Mesendoderm (in vitro differentiated cells): ENCODE data around the gene RAMP2.

Experiments used
- DNase-seq: peaks from one replicate; pipeline ENCODE4 v3.0.0; 2013
- H2AK5ac ChIP-seq: 2 replicates; pipeline ENCODE4 v1.6.1; 2013; ENCODE audit warnings: low read length, inconsistent platforms
- H2BK120ac ChIP-seq: 2 replicates; pipeline ENCODE4 v1.6.1; 2013; ENCODE audit warnings: low read depth, mild to moderate bottlenecking, low read length, moderate library complexity, mixed read lengths
- H2BK15ac ChIP-seq: replicated peaks from 2 replicates; pipeline ENCODE4 v1.6.1; 2013; ENCODE audit warnings: low read depth, mild to moderate bottlenecking, moderate library complexity
- H2BK5ac ChIP-seq: 2 replicates; pipeline ENCODE4 v1.6.1; 2013; ENCODE audit warnings: low read length, inconsistent platforms
- H3K18ac ChIP-seq: 2 replicates; pipeline ENCODE4 v1.6.1; 2013; ENCODE audit warnings: mild to moderate bottlenecking, low read length, mixed read lengths
- H3K23ac ChIP-seq: one replicate; pipeline ENCODE4 v1.6.1; 2013; ENCODE audit warnings: low read length
- H3K27ac ChIP-seq: 2 replicates; pipeline ENCODE4 v1.5.1; 2013; ENCODE audit warnings: low read depth, mild to moderate bottlenecking, inconsistent platforms, low read length, moderate library complexity
- H3K27me3 ChIP-seq: 2 replicates; pipeline ENCODE4 v1.6.1; 2013; ENCODE audit warnings: low read length, control low read depth, mild to moderate bottlenecking, inconsistent platforms; ENCODE audit not compliant: insufficient read depth, poor library complexity
- H3K36me3 ChIP-seq: 2 replicates; pipeline ENCODE4 v1.6.1; 2013; ENCODE audit warnings: low read length, inconsistent platforms; ENCODE audit not compliant: control insufficient read depth, insufficient read depth
- H3K4ac ChIP-seq: one replicate; pipeline ENCODE4 v1.6.1; 2013; ENCODE audit warnings: low read depth, mild to moderate bottlenecking, low read length, moderate library complexity
- H3K4me1 ChIP-seq: 2 replicates; pipeline ENCODE4 v1.6.1; 2013; ENCODE audit warnings: low read depth, low read length, inconsistent platforms; ENCODE audit not compliant: control insufficient read depth
- H3K4me2 ChIP-seq: 2 replicates; pipeline ENCODE4 v1.6.1; 2013; ENCODE audit warnings: low read length
- H3K4me3 ChIP-seq: 2 replicates; pipeline ENCODE4 v1.5.1; 2013; ENCODE audit warnings: mild to moderate bottlenecking, low read length
- H3K56ac ChIP-seq: one replicate; pipeline ENCODE4 v1.6.1; 2013; ENCODE audit warnings: low read length
- H3K79me1 ChIP-seq: 2 replicates; pipeline ENCODE4 v1.6.1; 2013; ENCODE audit warnings: low read length, inconsistent platforms
- H3K79me2 ChIP-seq: 2 replicates; pipeline ENCODE4 v1.6.1; 2013; ENCODE audit warnings: mild to moderate bottlenecking, low read length; ENCODE audit not compliant: control insufficient read depth, insufficient read depth
- H3K9ac ChIP-seq: 2 replicates; pipeline ENCODE4 v1.6.1; 2013; ENCODE audit warnings: low read length, inconsistent platforms
- H4K5ac ChIP-seq: one replicate; pipeline ENCODE4 v1.6.1; 2013; ENCODE audit warnings: low read length
- H4K8ac ChIP-seq: one replicate; pipeline ENCODE4 v1.6.1; 2013; ENCODE audit warnings: low read depth, mild to moderate bottlenecking, control low read depth, low read length, moderate library complexity
- WGBS: extraction: QIAGEN DNeasy Blood & Tissue Kit; methylation state at CpG from one replicate; pipeline ENCODE4 v1.1.7; 2013; ENCODE audit warnings: low lambda C conversion rate, missing lambda C conversion rate; ENCODE audit not compliant: insufficient coverage; ENCODE audit errors: extremely low coverage; 5-methylcytosine and 5-hydroxymethylcytosine counted together

RAMP2 gene

DNA sequence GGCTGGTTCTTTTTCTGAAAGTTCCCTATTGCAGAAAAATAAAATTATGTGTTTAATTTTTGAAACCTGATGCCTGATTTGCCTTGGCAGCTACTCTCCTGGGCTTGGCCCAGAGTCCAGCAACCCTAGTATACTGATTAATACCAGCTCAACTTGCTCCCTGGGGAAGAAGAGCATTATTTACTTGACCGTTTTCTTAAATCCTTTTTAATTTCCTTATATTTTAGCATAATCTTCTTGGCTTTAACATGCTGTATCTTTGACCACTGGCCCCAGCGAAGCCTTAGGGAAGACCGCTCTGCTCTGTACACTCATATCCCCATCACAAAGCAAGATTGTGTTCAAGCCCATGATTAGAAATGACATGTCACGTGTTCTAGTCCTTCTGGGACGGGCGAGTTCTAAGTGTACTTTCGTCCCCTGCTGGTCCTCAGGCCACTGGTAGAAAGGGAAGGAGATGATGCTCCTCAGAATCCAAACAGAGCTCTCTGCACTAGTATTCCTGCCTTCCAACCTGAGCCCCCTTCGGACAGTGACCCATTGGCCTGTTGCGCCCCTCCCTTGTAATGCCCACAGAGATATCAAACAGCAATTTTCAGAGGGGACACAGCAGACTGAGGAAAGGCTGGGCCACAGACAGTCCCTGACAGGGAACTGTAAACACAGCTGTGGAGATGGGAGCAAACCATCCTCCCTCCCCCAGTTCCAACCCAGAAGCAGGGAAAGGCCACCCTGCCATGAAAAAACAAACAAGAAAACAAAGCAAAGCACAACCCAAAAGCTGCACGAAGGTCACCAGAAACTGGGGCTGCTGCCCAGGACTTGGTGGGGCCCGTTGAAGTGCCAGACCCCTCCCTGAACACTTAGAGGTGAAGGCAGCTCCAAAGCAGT, 11.9 kb upstream of the RAMP2 start:
- no peak overlapping the region for H4K8ac ChIP-seq
- H3K56ac ChIP-seq = no peak overlapping the region
- no peak overlapping the region for H3K18ac ChIP-seq
- H3K4me2 ChIP-seq = no peak overlapping the region
- no peak overlapping the region for H3K23ac ChIP-seq
- H3K4ac ChIP-seq = no peak overlapping the region
- H3K79me2 ChIP-seq = no peaks in the 10 kb centered on the region
- H2BK120ac ChIP-seq = no peak overlapping the region
- no peak overlapping the region for H3K4me3 ChIP-seq
- no peak for DNase-seq
- WGBS = no CpG with 5 or more reads among the region's 11 CpGs
- no peak overlapping the region for H4K5ac ChIP-seq
- H3K27me3 ChIP-seq = no peaks in the 10 kb centered on the region
- H3K27ac ChIP-seq = no peak overlapping the region
- H3K9ac ChIP-seq = no peak overlapping the region
- no peak overlapping the region for H2BK15ac ChIP-seq
- no peaks in the 10 kb centered on the region for H3K36me3 ChIP-seq
- no peaks in the 10 kb centered on the region for H3K4me1 ChIP-seq
- H3K79me1 ChIP-seq = no peaks in the 10 kb centered on the region
- H2BK5ac ChIP-seq = no peak overlapping the region
- H2AK5ac ChIP-seq = no peak overlapping the region

DNA sequence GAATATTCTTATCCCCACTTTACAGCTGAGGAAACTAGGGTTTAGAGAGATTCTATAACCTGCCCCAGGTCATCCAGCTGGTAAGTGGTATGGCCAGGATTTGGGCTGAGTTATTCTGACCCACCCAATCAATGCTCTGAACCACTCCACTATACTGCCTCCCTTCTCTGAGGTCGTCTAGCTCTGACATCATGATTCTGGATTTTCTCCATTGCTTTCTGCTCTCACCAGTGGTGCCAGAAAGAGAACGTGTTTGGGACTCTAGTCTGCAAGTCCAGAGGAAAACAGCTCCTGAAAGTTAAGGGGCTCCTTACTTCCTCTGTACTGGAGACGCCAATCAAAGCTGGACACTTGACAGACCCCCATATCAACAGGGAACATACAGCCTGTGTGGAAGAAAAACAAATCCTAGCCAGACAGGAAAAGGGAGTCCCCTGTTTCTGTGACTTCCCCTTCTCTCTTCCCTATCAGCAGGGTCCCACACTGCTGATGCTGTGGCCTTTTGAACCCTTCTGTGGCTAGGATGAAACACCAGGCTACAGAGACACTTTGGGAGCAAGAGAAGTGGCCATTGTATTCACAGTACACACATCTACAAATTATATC, 10.2 kb upstream of the RAMP2 start:
- H3K4me3 ChIP-seq = no peak overlapping the region
- H3K23ac ChIP-seq = no peak overlapping the region
- H3K36me3 ChIP-seq = no peaks in the 10 kb centered on the region
- no peaks in the 10 kb centered on the region for H3K4me1 ChIP-seq
- H2BK5ac ChIP-seq = no peak overlapping the region
- no peak overlapping the region for H4K5ac ChIP-seq
- no peaks in the 10 kb centered on the region for H3K79me2 ChIP-seq
- no peaks in the 10 kb centered on the region for H3K79me1 ChIP-seq
- no peak overlapping the region for H3K9ac ChIP-seq
- no CpG with 5 or more reads among the region's 3 CpGs for WGBS
- no peak overlapping the region for H2BK15ac ChIP-seq
- H3K27me3 ChIP-seq = no peaks in the 10 kb centered on the region
- no peak overlapping the region for H3K27ac ChIP-seq
- H2AK5ac ChIP-seq = no peak overlapping the region
- no peak overlapping the region for H2BK120ac ChIP-seq
- H4K8ac ChIP-seq = no peak overlapping the region
- no peak overlapping the region for H3K4me2 ChIP-seq
- no peak overlapping the region for H3K18ac ChIP-seq
- no peak for DNase-seq
- no peak overlapping the region for H3K56ac ChIP-seq
- no peak overlapping the region for H3K4ac ChIP-seq

DNA sequence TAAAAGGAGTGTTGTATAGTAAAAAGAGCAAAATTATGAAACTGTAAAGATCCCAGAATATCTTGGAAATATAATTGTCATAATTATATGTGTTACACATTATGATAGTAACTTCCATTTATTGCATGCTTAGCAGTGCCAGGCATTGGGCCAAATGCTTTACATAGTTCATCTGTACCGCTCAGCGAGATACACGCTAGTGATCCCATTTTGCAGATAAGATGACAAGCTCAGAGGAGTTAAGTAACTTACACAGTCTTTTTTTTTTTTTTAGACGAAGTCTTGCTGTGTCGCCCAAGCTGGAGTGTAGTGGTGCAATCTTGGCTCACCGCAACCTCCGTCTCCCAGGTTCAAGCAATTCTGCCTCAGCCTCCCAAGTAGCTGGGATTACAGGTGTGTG, 9.4 kb upstream of the RAMP2 start:
- H3K4me3 ChIP-seq = no peak overlapping the region
- H3K36me3 ChIP-seq = no peaks in the 10 kb centered on the region
- no peak for DNase-seq
- no peak overlapping the region for H3K23ac ChIP-seq
- H2AK5ac ChIP-seq = no peak overlapping the region
- H3K4me2 ChIP-seq = no peak overlapping the region
- no peak overlapping the region for H2BK15ac ChIP-seq
- no peak overlapping the region for H2BK120ac ChIP-seq
- H3K4me1 ChIP-seq = no peaks in the 10 kb centered on the region
- WGBS = no CpG with 5 or more reads among the region's 7 CpGs
- no peaks in the 10 kb centered on the region for H3K79me2 ChIP-seq
- H4K8ac ChIP-seq = no peak overlapping the region
- no peak overlapping the region for H2BK5ac ChIP-seq
- H4K5ac ChIP-seq = no peak overlapping the region
- H3K18ac ChIP-seq = no peak overlapping the region
- no peak overlapping the region for H3K56ac ChIP-seq
- H3K4ac ChIP-seq = no peak overlapping the region
- no peaks in the 10 kb centered on the region for H3K27me3 ChIP-seq
- H3K9ac ChIP-seq = no peak overlapping the region
- no peak overlapping the region for H3K27ac ChIP-seq
- H3K79me1 ChIP-seq = no peaks in the 10 kb centered on the region

DNA sequence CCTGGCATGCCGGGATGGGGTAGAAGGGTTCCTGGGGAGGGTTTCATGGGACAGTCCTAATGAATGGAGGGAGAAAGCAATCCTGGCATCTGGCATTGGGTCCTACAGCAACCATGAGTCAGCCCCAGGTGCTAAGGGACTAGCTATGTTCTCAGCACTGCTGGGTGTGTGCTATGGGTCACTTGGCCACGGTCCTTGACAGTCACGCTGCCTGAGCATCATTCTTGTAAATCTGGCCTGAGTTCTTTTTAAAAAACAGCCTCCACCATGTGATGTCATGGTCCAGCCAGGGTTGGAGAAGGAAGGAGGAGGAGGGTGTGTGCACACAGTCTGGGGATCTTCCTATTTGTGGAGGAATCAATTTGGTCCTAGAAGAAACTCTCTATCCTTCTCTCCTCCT, 6.2 kb upstream of the RAMP2 start:
- WGBS = no CpG with 5 or more reads among the region's 3 CpGs
- H3K79me1 ChIP-seq = no peaks in the 10 kb centered on the region
- H3K9ac ChIP-seq = no peak overlapping the region
- no peak overlapping the region for H3K18ac ChIP-seq
- no peak overlapping the region for H2BK5ac ChIP-seq
- H3K23ac ChIP-seq = no peak overlapping the region
- H3K4me3 ChIP-seq = no peak overlapping the region
- no peaks in the 10 kb centered on the region for H3K79me2 ChIP-seq
- H3K4me2 ChIP-seq = no peak overlapping the region
- H4K8ac ChIP-seq = no peak overlapping the region
- H2BK15ac ChIP-seq = no peak overlapping the region
- no peak overlapping the region for H2AK5ac ChIP-seq
- H2BK120ac ChIP-seq = no peak overlapping the region
- no peaks in the 10 kb centered on the region for H3K4me1 ChIP-seq
- no peak overlapping the region for H3K27ac ChIP-seq
- H3K27me3 ChIP-seq = no peaks in the 10 kb centered on the region
- no peak overlapping the region for H3K56ac ChIP-seq
- H3K4ac ChIP-seq = no peak overlapping the region
- H3K36me3 ChIP-seq = no peaks in the 10 kb centered on the region
- DNase-seq = no peak
- H4K5ac ChIP-seq = no peak overlapping the region

DNA sequence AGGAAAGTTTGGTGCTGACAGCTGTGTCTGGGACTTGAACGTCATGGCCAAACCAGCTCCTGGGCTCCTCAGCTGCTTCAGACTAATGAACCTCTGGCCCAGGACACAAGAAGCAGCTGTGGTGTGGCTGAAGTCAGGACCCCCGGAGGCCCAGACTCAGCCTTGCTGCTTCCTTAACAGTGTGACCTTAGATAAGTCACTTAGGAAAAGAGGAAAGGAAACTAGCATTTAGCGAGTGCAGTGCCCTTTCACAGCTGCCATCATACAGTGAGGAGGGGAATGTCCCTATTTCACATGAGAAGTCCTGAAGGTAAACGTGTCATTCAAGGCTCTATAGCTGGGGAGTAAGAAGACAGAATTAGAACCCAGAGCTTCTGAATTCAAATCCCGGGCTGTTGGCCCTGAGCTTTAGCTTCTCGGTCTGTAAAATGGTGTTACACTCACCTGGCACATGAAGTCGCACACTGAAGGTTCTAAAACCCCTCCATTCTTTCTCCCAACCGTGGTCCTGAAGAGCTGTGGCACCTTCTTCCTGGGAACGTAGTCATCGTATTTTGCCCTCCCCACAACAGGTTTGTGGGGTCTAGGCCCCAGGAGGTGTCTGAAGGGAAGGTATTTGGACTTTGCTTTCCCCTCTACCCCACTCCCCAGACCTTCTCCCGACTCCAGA, 910 bp upstream of the RAMP2 start:
- no CpG with 5 or more reads among the region's 11 CpGs for WGBS
- Histone ChIP-seq H4K5ac (no peak overlapping the region), H2BK5ac (no peak overlapping the region), H3K23ac (no peak overlapping the region), H2BK15ac (no peak overlapping the region), H3K79me2 (no peaks in the 10 kb centered on the region), H3K4me2 (peak overlapping the region; percentile 75), H2AK5ac (no peak overlapping the region), H3K79me1 (no peaks in the 10 kb centered on the region), H3K27ac (no peak overlapping the region), H3K27me3 (no peaks in the 10 kb centered on the region), H4K8ac (no peak overlapping the region), H3K4me3 (no peak overlapping the region), H3K56ac (peak overlapping the region; percentile 85), H3K36me3 (no peaks in the 10 kb centered on the region), H3K4me1 (peaks cover 2% of the 10 kb centered on the region), H3K9ac (peak overlapping the region; percentile 70), H3K18ac (no peak overlapping the region), H3K4ac (no peak overlapping the region), H2BK120ac (no peak overlapping the region)
- DNase-seq = peak; percentile 16
